Measurements from ENCODE around the gene CDH4.

The CDH4 gene

DNA sequence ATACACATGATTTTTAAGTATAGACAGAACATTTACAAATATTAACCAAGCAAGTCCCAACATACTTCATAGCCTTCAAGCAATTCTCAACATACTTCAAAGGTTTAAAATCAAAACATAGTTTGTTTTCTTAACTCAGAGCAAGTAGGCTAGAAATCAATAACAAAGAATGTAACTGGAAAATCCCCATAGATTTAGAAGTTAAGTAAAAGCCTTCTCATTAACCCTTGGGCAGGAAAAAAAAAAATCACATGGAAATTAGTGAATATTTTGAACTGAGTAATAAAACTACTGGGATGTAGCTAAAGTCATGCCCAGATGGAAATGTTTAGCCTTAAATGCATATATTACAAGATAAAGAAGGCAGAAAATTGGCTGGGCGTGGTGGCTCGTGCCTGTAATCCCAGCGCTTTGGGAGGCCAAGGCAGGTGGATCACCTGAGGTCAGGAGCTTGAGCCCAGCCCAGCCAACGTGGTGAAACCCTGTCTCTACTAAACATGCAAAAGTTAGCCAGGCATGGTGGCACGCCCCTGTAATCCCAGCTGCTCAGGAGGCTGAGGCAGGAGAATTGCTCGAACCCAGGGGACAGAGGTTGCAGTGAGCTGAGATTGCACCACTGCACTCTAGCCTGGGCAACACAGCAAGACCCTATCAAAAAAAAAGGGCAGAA lies 497.5 kb downstream of the CDH4 start:
- no peak for DNase-seq (ENCODE audit: low read depth)
- no peak overlapping the region for H3K4me3 ChIP-seq (ENCODE audit: low read depth, low read length)

DNA sequence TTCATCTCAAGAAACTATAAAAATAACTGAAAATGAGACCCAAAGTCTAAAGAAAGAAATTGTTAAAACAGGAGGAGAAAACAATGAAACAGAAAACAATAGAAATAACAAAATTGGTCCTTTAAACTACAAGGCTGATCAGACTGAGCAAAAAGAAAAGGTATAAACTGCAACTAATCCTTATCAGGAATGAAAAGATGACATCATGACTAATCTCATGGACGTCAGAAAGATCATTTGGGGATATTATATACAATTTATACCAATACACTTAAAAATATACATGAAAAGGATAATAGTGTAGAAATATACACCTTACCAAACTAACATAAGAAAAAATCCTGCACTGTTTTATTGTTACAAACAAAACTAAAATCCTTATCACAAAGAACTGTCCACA lies 498.0 kb downstream of the CDH4 start:
- no peak for DNase-seq (ENCODE audit: low read depth)
- no peak overlapping the region for H3K4me3 ChIP-seq (ENCODE audit: low read depth, low read length)

DNA sequence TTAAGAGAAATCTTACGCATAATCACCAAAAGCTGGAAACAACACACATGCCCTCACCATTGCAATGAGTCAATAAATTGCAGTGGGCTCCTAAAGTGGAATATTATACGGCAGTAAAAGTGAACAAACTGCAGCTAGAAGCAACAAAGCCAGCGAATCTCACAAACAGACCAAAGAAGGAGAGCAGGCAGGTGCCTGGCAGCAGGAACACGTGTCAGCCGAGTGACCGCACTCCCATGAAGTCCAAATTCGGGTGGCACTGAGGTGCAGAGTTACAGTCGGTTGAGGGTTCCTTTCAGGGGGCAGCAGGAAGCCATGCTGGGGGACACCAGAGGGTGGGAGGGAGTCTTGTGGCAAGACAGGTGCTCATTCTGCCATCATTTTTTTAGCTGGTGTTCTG lies 500.5 kb downstream of the CDH4 start:
- no peak for DNase-seq (ENCODE audit: low read depth)
- H3K4me3 ChIP-seq (ENCODE audit: low read depth, low read length), result no peak overlapping the region

DNA sequence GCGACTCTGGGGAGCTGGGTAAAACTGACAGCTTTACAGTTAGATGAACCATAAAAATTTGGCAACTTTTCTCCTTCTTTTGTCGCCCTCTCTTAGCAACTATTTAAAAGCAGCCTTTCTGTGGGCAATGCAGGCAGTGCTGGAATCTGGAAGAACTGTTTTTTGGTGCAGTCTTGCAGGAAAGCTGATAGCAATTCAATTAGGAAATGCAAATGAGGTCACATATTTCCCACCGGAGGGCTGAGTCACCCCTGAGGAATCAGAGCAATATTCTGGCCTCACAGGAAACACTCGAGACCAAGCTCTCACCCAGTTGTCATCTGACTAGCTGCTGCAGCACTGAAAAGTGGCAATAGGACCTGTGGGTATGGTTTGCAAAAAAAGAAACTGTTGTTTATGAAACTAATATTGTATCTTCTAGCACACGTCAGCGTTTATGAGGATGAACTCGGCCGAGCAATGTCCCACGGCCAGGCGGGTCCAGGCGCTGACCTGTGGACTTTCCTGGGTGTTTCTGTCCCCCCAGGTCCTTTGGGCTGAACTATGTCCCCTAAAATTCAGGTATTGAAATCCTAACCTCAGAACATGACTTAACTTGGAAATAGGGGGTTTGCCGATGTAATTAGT lies 501.4 kb downstream of the CDH4 start:
- DNase-seq (ENCODE audit: low read depth), result peak; percentile 26

DNA sequence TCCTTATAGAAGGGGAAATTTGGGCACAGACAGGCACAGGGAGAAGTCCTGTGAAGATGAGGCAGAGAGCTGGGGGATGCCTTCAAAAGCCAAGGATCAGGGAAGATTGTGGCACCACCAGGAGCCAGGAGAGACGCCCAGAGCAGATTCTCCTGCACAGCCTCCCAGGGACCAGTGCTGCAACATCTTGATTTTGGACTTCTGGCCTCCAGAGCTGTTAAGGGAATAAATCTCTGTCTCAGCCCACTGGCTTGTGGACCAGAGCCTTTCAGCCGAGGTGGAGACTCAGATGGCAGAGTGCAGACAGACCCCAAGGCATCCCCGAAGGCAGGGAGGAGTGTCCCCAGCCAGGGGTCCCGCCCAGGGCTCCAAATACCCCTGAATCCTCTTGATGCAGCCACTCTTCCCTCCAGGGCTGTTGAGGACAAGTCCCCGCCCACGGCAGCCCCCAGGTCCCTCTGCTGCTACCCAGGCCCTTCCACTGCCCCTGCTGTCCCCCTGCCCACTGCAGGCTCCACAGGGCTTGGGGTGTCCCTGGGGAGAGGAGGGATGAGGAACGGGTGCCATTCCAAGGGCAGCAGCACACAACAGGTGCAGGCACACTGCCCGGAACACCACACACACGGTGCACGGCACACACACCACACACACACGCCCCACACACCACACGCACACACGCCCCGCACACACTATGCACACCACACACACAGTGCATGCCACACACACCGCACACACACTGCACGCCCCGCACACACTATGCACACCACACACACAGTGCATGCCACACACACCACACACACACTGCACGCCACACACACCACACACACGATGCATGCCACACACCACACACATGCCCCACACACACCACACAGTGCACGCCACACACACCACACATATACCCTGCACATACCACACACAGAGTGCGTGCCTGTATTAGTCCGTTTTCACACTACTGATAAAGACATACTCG lies 502.2 kb downstream of the CDH4 start:
- DNase-seq (ENCODE audit: low read depth), result no peak
- no peak overlapping the region for H3K4me3 ChIP-seq (ENCODE audit: low read depth, low read length)

More for the DNA sequence above, 501.4 kb downstream of the CDH4 start:
- no peak overlapping the region for H3K4me3 ChIP-seq (ENCODE audit: low read depth, low read length)

DNA sequence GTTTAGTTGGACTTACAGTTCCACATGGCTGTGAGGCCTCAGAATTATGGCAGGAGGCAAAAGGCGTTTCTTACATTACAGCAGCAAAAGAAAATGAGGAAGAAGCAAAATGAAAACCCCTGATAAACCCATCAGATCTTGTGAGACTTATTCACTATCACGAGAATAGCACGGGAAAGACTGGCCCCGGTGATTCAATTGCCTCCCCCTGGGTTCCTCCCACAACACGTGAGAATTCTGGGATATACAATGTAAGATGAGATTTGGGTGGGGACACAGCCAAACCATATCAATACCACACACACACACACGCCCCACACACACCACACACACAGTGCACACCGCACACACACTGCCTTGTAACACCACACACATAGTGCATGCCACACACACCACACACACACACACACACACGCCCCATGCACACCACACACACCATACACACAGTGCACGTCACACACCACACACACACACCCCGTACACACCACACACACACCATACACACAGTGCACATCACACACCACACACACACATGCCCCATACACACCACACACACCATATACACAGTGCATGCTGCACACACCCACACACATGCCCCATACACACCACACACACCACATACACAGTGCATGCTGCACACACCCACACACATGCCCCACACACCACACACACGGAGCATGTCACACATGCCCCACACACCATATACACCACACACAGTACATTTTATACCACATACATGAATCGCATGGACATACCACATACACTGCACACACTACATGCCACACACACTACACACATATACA lies 503.1 kb downstream of the CDH4 start:
- no peak for DNase-seq (ENCODE audit: low read depth)
- H3K4me3 ChIP-seq (ENCODE audit: low read depth, low read length), result no peak overlapping the region

DNA sequence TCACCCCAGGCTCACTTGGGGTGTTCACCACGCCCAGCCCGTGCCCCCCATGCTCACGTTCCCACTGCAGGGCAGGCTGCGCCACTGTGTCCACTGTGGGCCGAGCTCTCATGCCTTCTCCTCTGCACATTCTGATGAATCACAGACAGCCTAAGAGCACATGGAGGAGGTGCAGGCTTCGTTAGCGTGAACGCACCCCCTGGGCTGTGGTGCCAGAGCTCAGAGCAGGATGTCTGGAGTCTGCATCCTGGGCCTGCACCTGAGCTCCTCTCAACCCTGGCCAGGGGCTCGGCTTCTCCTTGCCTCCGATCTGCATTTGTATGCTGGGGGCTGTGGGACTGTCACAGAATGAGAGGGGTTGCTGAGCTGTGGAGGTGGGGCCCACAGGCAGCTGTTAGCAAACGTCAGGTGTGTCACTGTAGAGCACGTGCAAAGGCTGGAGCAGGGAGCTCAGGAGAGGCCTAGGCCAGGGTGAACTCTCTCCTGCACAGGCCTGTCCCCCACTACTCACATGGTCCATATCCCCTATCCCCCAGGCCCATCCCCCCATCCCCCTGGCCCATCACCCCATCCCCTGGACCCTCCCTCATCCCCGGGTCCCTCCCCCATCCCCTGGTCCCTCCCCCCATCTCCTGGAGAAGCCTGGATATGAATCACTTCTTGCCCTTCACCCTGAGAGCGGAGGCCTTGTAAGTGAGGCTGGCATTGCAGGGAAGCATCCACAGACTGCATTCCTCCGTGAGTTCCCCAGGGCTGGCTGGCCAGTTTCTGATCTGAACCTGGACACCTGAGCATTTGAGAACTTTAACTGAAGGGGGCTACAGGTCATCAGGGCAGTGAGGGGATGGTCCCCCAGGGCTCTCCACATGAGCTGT lies 504.1 kb downstream of the CDH4 start:
- DNase-seq (ENCODE audit: low read depth), result no peak

DNA sequence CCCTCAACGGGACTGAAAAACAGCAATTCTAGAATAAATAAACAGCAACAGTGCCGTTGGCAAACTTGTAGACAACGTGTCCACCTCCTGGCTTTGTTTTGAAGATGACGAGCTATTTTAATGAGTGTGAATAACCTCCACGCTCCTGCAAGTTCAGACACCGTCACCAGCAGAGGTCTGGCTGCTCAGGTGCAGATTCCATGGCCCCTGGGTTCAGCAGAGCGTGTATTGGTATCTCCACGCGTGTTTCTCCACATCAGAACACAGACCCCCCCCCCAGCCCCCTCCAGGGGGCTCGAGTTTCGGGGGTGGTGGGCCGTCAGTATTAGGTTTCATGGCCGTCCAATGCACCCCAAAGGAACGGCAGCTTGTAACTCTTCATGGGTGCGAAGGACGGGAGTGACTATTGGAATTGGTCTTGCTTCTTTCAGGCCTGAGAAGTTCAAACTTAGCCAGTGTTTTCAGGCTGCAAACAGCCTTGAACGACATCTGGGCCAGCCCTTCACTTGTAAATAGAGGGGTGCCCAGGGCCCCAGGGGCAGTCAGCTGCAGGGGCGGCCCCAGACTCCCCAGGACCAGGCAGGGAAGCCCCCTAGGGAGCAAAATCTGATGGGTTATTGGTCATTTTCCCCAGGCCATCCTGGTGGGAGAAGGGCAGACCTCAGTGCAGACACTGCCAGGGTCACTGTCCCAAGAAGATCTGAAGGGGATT lies 505.1 kb downstream of the CDH4 start:
- DNase-seq (ENCODE audit: low read depth), result no peak

More for the DNA sequence above, 504.1 kb downstream of the CDH4 start:
- H3K4me3 ChIP-seq (ENCODE audit: low read depth, low read length), result no peak overlapping the region

DNA sequence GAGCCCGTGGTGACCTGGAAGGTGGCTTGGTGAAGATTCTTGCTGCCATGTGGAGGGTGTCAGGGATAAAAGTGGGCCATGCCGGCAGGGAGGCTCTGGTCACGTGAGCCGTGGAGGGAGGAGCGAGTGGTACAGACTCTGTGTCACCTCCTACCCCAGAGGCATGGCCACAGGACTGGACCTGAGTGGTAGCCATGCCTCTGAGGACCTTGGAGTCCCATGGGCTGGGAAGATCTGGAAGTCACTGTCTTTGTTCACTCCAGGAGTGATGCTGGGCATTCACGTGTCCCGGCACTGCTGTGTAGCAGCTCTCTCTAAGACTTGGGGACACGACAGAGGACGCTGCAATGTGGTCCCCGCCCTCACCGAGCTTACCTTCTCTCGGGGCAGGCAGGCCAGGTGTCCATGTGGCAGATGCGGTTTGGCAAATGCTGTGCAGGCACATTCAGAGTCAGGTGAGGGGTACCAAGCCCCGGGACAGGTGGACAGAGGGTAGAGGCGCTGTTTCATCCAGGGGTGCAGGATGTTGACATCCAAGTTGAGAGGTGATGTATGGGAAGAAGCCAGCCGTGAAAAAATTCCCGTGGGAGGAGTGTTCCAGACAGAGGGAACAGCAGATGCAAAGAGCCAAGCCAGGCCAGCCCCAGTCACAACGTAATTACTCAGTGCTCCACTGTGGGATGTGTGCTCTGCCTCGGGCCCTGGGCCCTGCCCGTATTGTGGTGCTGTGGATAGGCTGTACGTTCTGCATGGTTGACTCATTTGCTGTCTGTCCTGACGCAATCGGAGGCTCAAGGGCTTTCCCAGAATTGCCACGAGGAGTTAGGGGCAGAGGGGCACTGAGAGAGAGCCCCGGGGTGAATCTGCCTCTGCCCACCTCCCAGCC lies 505.9 kb downstream of the CDH4 start:
- peak; percentile 25 for DNase-seq (ENCODE audit: low read depth)
- no peak overlapping the region for H3K4me3 ChIP-seq (ENCODE audit: low read depth, low read length)

More for the DNA sequence above, 505.1 kb downstream of the CDH4 start:
- no peak overlapping the region for H3K4me3 ChIP-seq (ENCODE audit: low read depth, low read length)

DNA sequence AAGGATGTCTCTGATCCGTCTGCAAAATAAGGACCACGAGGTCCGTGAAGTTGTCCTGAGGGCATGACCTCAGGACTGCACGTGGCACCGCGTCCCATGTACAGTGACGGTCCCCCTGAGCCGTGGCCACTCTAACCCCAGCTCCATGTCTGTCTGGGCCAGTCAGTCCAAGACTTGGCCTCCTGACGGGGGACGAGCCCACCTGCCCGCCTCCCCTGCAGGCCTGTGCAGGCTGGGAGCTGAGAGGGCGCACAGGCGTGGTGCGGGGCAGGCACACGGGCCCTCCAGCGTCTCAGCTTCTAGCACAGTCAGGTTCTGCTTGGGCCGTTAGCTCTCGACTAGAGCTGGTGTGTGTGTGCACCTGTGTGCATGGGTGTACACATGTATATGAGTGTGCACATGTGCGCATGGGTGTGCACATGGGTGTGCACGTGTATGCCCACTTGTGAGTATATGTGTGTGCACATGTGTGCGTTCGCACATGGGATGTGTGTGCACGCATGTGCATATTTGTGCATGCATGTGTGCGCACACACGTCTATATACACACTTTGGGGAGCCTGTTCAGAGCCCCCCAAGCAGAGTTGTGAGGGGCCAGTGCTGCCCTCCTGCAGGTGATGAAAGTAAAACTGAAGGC lies 506.6 kb downstream of the CDH4 start:
- no peak for DNase-seq (ENCODE audit: low read depth)
- H3K4me3 ChIP-seq (ENCODE audit: low read depth, low read length), result no peak overlapping the region

DNA sequence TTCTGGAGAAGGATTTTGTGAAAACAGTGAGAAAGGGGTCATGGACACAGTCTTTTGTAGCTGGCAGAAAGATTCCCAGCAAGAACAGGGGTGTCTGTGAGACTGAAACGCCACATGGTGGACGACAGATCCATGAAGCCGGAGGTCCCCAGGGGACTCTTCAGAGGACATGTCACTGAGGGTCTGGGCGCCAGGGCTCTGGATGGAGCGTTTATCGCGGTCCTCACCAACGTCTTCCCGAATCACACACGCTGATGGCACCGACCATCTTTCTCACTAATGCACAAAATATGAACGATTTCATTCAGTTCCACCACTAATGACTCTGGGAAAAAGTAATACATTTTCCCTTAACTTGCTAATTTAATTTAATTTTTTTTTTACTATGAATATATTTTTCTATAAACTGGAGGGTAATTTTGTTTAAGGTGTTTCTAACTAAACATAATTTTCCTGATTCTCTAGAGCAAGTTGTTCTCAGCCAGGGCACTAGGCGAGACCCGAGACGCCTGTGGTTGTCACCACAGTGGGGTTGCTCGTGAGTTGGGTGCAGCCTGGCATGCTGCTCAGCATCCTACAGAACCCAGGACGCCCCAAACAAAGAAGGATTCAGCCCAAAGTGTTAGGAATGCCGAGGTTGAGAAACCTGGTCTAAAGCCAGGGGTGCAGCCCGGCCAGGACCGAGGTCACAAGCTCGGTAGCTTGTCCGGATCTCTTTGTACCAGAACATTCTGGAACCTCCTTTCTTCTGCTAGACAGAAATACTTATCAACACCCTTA lies 507.4 kb downstream of the CDH4 start:
- no peak for DNase-seq (ENCODE audit: low read depth)

DNA sequence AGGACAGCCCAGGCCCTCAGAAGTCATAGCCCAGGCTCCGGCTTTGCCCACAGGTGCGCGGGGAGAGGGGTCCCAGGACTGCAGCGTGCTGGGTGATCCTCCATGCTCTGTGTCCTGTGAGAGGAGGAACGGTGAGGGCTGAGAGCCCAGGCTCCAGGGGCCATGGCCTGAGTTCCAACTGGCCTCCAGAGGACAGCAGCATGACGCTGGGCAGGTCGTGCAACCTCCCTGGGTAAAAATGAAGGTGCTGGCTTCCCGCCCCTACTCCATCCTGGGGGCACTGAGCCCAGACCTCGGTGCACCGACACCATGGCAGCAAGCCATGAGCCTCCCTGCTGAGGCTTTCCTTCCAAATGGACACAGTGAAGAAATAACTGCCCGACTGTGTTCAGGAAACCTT lies 508.3 kb downstream of the CDH4 start:
- DNase-seq (ENCODE audit: low read depth), result no peak
- H3K4me3 ChIP-seq (ENCODE audit: low read depth, low read length), result no peak overlapping the region

More for the DNA sequence above, 507.4 kb downstream of the CDH4 start:
- no peak overlapping the region for H3K4me3 ChIP-seq (ENCODE audit: low read depth, low read length)

DNA sequence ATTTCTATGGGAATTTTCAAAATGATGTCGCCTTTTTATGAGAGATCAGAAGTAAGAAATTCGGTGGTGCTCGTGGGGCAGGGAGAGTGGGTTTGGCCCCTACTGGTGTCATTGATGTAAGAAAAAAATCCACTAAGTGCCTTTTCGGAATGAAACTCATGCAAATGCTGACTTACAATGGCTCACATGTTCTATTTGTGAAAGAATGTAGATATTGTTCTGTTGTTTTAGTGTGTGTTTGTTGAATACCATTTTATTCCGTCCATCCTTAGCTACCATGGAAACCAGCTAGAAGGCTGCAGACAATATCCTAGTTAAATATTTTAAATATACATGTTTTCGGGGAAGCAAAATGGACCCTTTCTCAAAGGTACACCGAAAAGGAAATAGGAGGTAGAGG lies 508.7 kb downstream of the CDH4 start:
- no peak for DNase-seq (ENCODE audit: low read depth)
- no peak overlapping the region for H3K4me3 ChIP-seq (ENCODE audit: low read depth, low read length)

DNA sequence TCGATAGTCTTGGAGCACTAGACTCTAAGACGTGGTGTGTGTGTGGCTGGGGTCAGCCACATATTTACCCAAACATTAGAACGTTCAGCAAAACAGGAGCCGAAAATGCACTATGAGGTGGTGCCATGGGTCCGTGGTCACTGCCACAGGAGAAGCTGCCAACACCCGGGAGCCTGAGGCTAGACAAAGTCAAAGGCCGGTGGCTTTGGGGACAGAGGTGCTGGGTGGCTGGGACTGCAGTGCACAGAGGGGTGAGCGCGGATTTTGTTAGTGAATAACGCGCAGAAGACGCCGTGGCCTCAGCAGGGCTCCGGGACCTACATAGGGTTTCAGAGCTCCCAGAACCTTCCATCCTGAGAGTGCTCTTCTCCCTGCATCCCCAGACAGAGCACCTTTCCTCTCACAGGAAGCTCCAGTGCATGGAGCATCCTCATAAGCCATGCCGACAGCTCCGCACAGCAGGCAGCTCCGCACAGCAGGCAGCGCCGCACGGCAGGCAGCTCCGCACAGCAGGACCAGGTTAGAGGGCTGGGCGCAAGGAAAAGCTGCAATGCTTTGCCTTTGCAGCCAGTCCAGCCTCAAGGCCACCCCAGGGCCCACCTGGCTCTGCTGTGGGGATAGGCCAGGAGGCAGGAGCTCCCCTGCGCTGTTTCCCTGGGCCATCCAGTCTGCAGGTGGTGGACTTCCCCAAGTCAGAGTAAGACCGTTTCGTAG lies 509.5 kb downstream of the CDH4 start:
- DNase-seq (ENCODE audit: low read depth), result no peak

DNA sequence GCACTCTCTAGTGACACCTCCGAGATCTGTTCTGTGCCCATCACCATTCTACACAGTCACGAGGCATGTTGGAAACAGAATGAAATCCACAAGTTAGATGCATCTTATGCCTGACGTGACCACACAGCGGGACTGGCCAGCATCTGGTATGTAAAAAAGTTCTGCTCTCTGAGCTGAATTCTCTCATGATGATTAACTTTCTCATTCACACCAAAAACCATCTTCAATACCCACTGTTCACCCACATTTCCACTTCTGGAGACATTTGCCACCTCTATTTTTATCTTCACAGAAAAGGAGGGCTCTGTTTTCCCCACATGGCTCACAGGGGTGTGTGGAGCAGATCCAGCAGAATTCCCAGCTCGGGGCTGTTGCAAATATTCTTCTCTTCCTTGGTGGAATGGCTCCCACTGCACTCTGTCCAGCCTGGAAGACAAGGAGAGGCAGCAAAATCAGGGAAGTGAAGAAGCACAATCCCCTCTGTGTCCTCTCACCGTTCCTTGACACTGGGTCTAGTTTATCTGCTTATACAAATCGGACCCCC lies 510.2 kb downstream of the CDH4 start:
- no peak overlapping the region for H3K4me3 ChIP-seq (ENCODE audit: low read depth, low read length)
- DNase-seq (ENCODE audit: low read depth), result no peak

More for the DNA sequence above, 509.5 kb downstream of the CDH4 start:
- H3K4me3 ChIP-seq (ENCODE audit: low read depth, low read length), result no peak overlapping the region
